Skeletal muscle satellite cell (primary cell): ENCODE results near the gene DGKD.

ENCODE experiments used
- H3K27me3 ChIP-seq: 2 replicates; pipeline ENCODE4 v1.7.0; 2013; ENCODE audit warnings: low read length; ENCODE audit not compliant: control insufficient read depth, insufficient read depth
- H3K36me3 ChIP-seq: 2 replicates; pipeline ENCODE4 v1.7.0; 2013; ENCODE audit warnings: mild to moderate bottlenecking, control low read depth, low read length; ENCODE audit not compliant: insufficient read depth
- H3K4me1 ChIP-seq: 2 replicates; pipeline ENCODE4 v1.7.0; 2013; ENCODE audit warnings: low read length; ENCODE audit not compliant: control insufficient read depth, insufficient read depth
- H3K4me2 ChIP-seq: 2 replicates; pipeline ENCODE4 v1.7.0; 2013; ENCODE audit warnings: mild to moderate bottlenecking, low read length
- H3K4me3 ChIP-seq: 2 replicates; pipeline ENCODE4 v1.7.0; 2013; ENCODE audit warnings: low read length
- H3K9ac ChIP-seq: 2 replicates; pipeline ENCODE4 v1.7.0; 2013; ENCODE audit warnings: mild to moderate bottlenecking, low read depth, low read length, moderate library complexity
- H3K9me3 ChIP-seq: replicated peaks from 2 replicates; pipeline ENCODE4 v1.7.0; 2013; ENCODE audit warnings: mild to moderate bottlenecking, control low read depth, low read length

Gene DGKD

DNA sequence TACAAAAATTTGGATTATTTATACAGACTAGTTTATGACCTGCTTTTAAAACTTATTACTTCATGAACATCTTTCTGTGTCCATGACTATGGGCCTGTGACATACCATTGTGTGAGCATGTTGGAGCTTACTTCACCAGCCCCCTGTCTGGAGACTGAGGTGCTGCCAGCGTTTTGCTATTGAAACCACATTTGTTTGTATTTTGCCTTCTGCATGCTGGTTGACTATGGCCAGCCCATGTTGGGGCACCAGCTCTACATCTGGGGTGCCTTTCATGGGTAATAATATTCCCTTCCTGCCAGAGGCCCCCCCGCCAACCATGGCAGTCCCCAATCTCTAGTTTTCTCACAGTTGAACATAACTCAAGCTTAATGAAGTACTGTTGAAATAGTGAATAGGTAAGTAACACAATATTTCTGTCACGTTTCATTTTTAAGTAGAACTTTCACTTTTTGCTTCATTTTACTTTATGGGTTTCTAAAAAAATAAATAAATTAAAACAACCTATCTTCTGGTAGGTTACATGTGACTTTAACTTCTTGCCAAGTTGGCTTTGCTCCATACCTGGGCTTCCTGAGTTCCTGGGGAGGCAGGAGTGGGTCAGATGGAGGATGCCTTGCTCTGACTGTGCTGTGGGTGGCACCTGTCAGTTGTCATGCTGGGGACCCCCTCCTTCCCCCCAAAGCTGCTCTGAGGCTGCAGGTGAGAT, 63.9 kb downstream of the DGKD start:
- Histone ChIP-seq H3K4me2 (no peak overlapping the region), H3K9ac (no peak overlapping the region), H3K27me3 (no peaks in the 10 kb centered on the region), H3K36me3 (no peaks in the 10 kb centered on the region), H3K4me1 (peaks cover 31% of the 10 kb centered on the region), H3K9me3 (no peaks in the 10 kb centered on the region), H3K4me3 (no peak overlapping the region)

DNA sequence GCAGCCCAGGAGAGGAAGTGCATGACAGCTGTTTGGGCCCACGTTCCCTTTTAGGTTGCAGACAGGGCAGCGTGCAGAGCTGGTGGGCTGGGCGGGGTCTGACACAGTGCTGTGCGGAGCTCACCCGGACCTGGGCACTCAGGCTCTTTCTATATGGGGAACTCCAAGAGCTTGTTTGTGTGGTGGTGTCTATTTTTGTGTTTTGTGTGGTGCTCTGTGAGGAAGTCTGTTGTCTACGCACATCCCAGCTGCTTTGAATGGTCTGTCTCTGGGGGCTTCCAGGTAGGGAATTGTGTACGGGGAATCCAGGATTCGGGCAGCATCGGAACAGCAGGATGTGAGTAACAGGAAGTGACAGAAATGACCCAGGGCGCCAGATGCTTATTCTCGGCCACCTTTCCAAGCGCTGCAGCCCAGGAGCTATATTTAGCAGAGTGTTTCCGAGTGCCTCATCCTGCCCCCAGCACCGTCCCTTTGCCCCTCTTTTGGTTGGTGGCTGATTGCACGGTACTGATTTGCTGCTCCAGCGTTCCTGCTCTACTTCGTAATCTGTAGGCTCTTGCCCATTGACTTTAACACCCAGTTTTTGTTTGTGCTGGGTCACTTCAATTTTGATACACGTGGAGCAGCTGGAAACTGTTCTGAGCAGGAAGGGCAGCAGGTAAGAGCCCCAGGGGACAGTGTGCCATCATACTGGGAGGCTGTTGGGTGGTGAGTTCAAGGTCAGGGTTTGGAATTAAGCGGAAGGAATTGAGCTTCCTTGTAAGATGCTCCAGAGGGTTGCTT, 64.7 kb downstream of the DGKD start:
- no peaks in the 10 kb centered on the region for H3K27me3 ChIP-seq
- H3K4me3 ChIP-seq: no peak overlapping the region
- peaks cover 24% of the 10 kb centered on the region for H3K4me1 ChIP-seq
- no peaks in the 10 kb centered on the region for H3K9me3 ChIP-seq
- H3K9ac ChIP-seq: no peak overlapping the region
- H3K36me3 ChIP-seq: no peaks in the 10 kb centered on the region
- no peak overlapping the region for H3K4me2 ChIP-seq

DNA sequence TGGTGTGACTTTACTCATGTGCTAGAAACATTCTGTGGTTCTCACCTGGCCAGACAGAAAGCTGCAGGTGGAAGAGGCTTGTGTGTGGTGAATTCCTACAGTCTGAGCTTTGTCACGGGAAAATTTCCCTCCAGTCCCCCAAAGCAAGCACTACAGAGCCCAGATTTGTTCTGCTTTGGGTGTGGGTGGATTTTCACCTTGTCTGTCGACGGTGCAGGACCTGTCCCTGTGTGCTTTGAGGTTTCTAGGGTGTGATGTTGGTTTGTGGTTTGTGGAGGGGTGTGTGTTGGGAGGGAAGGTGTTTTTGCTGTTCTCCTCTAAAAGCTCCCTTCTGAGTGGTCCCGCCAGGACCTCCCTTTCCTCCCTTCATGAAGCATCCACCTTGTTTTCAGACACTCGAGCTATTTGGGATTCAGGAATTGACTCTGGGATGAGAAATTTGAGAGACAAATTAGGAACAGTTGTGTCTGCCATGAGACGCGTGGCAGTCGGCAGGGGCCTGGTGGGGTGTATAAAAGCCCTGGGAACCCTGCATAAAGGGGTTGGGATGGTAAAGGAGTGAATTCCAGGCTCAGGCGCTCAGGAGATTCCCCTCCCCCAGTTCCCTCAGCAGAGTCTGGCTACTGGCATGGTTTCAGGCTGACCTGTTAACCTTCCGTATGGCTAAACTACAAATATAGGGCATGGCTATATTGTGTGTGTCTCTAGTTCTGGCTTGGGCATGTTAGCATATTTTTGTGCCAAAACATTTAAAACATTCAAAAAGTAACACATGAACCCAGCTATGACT, 65.5 kb downstream of the DGKD start:
- H3K9ac ChIP-seq: no peak overlapping the region

GRCh38 chr2:233421091-233421816, 67.0 kb downstream of the DGKD start:
- H3K9ac ChIP-seq: no peak overlapping the region
- no peak overlapping the region for H3K4me3 ChIP-seq
- H3K4me1 ChIP-seq: peaks cover 19% of the 10 kb centered on the region

More for the DNA sequence above, 65.5 kb downstream of the DGKD start:
- H3K27me3 ChIP-seq: no peaks in the 10 kb centered on the region
- no peaks in the 10 kb centered on the region for H3K9me3 ChIP-seq
- H3K4me3 ChIP-seq: no peak overlapping the region
- H3K36me3 ChIP-seq: no peaks in the 10 kb centered on the region
- H3K4me2 ChIP-seq: no peak overlapping the region
- H3K4me1 ChIP-seq: peaks cover 23% of the 10 kb centered on the region

DNA sequence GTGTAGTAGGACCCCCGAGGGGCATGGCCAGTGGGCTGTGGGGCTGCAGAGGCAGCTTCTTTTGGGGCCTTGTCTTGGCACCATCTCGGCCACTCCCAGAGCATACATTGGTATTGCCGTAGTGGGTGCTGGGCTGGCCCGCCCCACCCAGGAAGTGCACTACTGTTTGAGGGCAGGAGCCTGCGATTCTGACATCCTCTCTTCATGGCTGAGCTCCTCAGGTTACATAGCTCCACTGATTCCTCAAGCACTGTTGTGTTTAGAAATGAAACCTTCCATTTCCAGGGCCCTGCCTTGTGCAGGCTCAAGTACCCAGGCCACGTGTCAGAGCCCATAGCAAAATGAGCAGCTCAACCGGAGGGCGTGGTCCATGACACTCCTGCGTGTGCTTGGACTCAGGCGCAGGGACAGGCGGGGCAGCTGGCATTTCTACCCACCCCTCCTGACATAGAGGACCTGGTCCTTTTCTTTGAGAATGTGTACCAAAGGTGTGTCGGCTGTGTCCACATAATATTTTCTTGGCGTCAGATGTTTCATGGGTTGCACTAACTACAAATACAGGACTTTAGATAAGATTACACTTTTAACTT, 67.9 kb downstream of the DGKD start:
- H3K9me3 ChIP-seq: peaks cover 10% of the 10 kb centered on the region
- no peak overlapping the region for H3K9ac ChIP-seq
- no peak overlapping the region for H3K4me3 ChIP-seq
- no peak overlapping the region for H3K4me2 ChIP-seq
- H3K4me1 ChIP-seq: peaks cover 25% of the 10 kb centered on the region
- H3K36me3 ChIP-seq: no peaks in the 10 kb centered on the region
- no peaks in the 10 kb centered on the region for H3K27me3 ChIP-seq

More at GRCh38 chr2:233421091-233421816, 67.0 kb downstream of the DGKD start:
- no peaks in the 10 kb centered on the region for H3K36me3 ChIP-seq
- no peak overlapping the region for H3K4me2 ChIP-seq
- peaks cover 3% of the 10 kb centered on the region for H3K9me3 ChIP-seq
- no peaks in the 10 kb centered on the region for H3K27me3 ChIP-seq

GRCh38 chr2:233422649-233423551, 68.6 kb downstream of the DGKD start:
- Histone ChIP-seq H3K4me1 (peaks cover 25% of the 10 kb centered on the region), H3K4me3 (no peak overlapping the region), H3K36me3 (no peaks in the 10 kb centered on the region), H3K9me3 (peaks cover 10% of the 10 kb centered on the region), H3K27me3 (no peaks in the 10 kb centered on the region), H3K9ac (no peak overlapping the region), H3K4me2 (no peak overlapping the region)

DNA sequence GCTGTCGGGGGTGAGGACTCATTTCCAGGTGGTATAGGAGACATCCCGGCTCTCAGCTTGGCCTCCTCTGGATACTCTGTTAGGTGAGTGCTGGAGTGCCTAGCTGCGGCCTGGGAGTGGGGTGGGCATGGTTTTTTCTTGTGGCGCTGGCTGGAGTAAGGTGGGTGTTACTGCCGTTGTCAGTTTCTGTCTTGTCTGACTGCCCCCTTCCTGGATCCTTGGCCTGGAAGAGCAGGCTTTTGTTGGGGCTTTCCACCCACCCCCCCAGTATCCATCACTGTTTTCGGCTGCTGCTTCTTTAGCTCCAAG, 69.2 kb downstream of the DGKD start:
- Histone ChIP-seq H3K9me3 (peaks cover 10% of the 10 kb centered on the region), H3K36me3 (no peaks in the 10 kb centered on the region), H3K9ac (no peak overlapping the region), H3K4me1 (peaks cover 25% of the 10 kb centered on the region), H3K27me3 (no peaks in the 10 kb centered on the region), H3K4me3 (no peak overlapping the region), H3K4me2 (no peak overlapping the region)

DNA sequence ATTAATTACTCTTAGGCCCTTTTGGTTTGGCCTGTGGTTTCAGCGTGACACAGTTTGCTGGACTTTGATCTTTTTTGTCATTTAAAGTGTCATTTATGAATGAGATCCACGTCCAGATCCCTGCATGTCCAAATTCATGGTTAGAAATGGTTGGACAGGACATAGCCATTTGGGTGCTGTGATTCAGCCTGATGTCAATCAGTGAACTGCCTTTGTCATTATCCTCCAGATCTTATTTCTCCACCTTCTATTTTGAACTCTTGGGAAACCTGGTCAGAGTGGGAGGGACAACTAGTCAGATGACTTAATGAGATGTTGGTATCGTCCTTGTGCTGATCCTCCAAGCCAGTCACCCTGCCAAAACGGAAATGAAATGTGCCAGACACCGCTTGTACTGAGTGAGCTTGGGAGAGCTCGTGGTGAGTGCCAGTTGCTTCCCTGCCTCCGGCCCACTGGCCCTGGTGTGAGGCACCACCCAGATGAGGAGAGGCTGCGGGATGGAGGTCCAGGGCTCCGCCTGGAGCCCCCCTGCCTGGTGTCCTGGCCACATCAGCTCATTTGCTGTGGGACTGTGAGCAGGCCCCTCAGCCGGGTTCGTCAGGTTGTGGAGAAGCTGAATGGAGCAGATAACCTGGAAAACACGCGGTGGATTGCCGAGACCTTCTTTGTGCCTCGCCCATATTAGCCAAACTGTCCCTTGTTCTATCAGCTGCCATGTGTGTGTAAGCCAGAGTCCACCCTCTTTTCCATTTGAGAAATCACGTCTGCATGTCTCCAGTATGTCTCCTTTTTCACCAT, 70.1 kb downstream of the DGKD start:
- H3K4me1 ChIP-seq: peaks cover 25% of the 10 kb centered on the region
- H3K36me3 ChIP-seq: no peaks in the 10 kb centered on the region
- H3K4me3 ChIP-seq: no peak overlapping the region
- no peak overlapping the region for H3K4me2 ChIP-seq
- H3K9me3 ChIP-seq: peaks cover 10% of the 10 kb centered on the region
- no peak overlapping the region for H3K9ac ChIP-seq
- no peaks in the 10 kb centered on the region for H3K27me3 ChIP-seq

DNA sequence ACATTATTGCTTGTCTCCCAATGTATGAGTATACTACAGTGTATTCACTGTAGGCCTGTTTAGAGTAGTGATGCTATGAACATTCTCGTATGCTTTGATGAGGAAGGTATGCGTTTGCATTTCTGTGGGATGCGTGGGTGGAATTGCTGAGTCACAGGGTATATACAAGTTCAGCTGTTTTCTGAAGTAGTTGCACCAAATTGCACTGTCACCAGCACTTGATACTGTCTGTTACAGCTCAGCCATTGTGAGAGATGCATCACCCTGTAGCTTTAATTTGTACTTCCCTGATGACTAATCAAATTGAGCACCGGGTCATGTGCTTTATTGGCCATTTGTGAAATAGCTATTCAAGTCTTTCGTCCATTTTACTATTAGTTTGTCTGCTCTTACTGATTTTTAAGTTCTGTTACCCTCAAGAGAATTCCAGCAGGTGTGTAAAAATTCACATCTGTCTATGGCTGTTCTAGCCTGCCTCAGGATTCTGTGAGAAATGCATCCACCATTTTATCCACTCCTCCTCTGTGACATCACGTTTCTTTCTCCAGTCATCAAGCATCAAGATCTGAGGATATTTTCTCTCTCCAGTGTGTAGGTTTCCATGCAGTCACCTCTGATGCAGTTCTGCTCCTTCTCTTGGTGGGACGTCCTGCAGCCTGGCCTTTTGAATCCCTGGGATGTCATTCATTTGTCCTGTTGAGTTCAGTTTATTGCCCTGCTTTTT, 72.5 kb downstream of the DGKD start:
- Histone ChIP-seq H3K36me3 (no peaks in the 10 kb centered on the region), H3K4me1 (peaks cover 36% of the 10 kb centered on the region), H3K9me3 (peaks cover 10% of the 10 kb centered on the region), H3K4me3 (no peak overlapping the region), H3K4me2 (no peak overlapping the region), H3K27me3 (no peaks in the 10 kb centered on the region), H3K9ac (peak overlapping the region; percentile 18)
